GM23248 (cell line): ENCODE data around the gene GMPPB.

Experiments used
- EZH2 ChIP-seq: fragments of 200-600 bp; sonication (generic); IDR thresholded peaks from 2 replicates; pipeline ENCODE4 v1.6.1; 2018; ENCODE audit warnings: antibody characterized with exemption, mild to moderate bottlenecking; ENCODE audit not compliant: insufficient read depth, poor library complexity, severe bottlenecking
- EZH2phosphoT487 ChIP-seq: fragments of 200-600 bp; sonication (generic); IDR thresholded peaks from 2 replicates; pipeline ENCODE4 v1.6.1; 2018; ENCODE audit warnings: antibody characterized with exemption, moderate library complexity, mild to moderate bottlenecking, low read depth; ENCODE audit not compliant: insufficient read depth

DNA sequence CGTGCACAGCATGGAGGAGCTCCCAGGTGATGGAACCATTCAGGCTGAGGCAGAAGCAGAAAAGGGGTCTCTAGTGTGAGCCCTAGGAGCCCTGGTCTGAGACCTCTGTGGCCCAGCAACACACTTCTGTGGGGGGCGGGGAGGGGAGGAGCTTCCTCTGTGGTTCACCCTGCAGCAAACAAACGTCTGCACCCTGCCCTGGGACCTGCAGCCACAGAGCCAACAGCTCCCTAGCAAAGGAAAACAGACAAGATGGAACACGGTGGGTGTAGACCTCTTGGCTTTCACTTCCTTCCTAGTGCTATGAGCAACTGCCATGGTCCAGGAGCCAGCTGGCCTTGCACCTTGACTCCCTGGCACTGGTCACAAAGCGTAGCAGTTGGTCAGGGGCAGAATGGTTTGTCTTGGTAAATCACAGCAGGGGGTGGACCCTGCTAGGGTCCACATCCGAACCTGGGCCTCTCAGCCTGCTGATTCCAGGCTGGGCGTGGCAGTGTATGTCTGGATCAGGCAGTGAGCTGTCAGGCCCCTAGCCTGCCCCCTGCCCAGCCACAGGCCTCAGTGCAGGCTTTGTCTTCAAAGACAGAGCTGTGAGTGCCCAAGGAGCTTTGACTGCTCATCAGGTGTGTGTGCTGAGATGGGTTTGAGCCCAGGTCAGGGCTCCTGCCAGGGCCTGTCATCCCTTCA, 11.0 kb downstream of the GMPPB start:
- TF ChIP-seq EZH2phosphoT487 (no peak), EZH2 (no peak)
